GM23338 (cell line): ENCODE results near the gene ABCF2. TPM values are rescaled to one million over a fixed set of nuclear protein-coding genes. Genes with fewer than 3 reads are reported as not detected.

ENCODE experiments used
- EZH2 ChIP-seq: fragments of 200-600 bp; sonication (generic); IDR thresholded peaks from one replicate; pipeline ENCODE4 v1.8.0; 2017; ENCODE audit warnings: antibody characterized with exemption, mild to moderate bottlenecking, low read depth; ENCODE audit not compliant: unreplicated experiment
- NANOG ChIP-seq: IDR thresholded peaks from 2 replicates; pipeline ENCODE4 v1.6.1; 2016; ENCODE audit warnings: antibody characterized with exemption, borderline replicate concordance
- REST ChIP-seq: IDR thresholded peaks from one replicate; pipeline ENCODE4 v1.6.1; 2018; ENCODE audit warnings: antibody characterized with exemption; ENCODE audit not compliant: unreplicated experiment
- ZNF114 ChIP-seq: fragments of 250-450 bp; sonication (Bioruptor Pico); IDR thresholded peaks from 2 replicates; pipeline ENCODE4 v1.5.0; 2020; ENCODE audit warnings: mild to moderate bottlenecking, moderate library complexity
- polyA plus RNA-seq: library from polyadenylated mRNA; unstranded; fragments of >200 nt; fragmentation: Nextera tagmentation; extraction: Ambion mirVana; gene quantifications from 2 replicates; pipeline ENCODE4 v1.2.1, GENCODE V29; 2016
- total RNA-seq: library from RNA; depleted of rRNA; stranded (reverse); fragments of >200 nt; shearing (Covaris generic); gene quantifications from 2 replicates; pipeline ENCODE4 v1.2.3, GENCODE V29; 2014
- TF ChIP-seq, protein P1 (sequence below): fragments of 250-450 bp; sonication (Bioruptor Pico); IDR thresholded peaks from 2 replicates; pipeline ENCODE4 v1.5.0; 2020; ENCODE audit warnings: mild to moderate bottlenecking, moderate library complexity

ABCF2 gene
- total and polyA plus RNA-seq, 2 experiments from 2014 or later, result 18.7 to 58.7 TPM

DNA sequence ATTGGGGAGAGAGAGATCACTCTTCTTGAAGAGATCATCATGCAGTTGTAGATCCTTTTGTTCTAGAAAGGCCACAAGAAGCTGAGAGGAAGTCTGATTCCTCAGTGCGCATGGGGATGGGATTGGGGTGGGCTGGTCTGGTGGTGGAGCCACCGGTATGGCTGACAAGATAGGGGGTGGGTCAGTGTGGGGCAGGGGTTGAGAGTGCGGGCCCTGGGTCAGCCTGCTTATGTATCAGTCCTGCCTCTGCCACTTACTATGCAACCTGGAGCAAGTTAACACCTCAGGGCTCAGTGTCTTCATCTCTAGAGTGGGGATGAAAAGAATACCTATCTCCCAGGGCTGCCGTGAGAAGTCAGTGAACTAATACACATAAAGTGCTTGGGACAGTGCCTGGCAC is 13.5 kb upstream of the ABCF2 start (continued):
- TF ChIP-seq, protein P1, sequence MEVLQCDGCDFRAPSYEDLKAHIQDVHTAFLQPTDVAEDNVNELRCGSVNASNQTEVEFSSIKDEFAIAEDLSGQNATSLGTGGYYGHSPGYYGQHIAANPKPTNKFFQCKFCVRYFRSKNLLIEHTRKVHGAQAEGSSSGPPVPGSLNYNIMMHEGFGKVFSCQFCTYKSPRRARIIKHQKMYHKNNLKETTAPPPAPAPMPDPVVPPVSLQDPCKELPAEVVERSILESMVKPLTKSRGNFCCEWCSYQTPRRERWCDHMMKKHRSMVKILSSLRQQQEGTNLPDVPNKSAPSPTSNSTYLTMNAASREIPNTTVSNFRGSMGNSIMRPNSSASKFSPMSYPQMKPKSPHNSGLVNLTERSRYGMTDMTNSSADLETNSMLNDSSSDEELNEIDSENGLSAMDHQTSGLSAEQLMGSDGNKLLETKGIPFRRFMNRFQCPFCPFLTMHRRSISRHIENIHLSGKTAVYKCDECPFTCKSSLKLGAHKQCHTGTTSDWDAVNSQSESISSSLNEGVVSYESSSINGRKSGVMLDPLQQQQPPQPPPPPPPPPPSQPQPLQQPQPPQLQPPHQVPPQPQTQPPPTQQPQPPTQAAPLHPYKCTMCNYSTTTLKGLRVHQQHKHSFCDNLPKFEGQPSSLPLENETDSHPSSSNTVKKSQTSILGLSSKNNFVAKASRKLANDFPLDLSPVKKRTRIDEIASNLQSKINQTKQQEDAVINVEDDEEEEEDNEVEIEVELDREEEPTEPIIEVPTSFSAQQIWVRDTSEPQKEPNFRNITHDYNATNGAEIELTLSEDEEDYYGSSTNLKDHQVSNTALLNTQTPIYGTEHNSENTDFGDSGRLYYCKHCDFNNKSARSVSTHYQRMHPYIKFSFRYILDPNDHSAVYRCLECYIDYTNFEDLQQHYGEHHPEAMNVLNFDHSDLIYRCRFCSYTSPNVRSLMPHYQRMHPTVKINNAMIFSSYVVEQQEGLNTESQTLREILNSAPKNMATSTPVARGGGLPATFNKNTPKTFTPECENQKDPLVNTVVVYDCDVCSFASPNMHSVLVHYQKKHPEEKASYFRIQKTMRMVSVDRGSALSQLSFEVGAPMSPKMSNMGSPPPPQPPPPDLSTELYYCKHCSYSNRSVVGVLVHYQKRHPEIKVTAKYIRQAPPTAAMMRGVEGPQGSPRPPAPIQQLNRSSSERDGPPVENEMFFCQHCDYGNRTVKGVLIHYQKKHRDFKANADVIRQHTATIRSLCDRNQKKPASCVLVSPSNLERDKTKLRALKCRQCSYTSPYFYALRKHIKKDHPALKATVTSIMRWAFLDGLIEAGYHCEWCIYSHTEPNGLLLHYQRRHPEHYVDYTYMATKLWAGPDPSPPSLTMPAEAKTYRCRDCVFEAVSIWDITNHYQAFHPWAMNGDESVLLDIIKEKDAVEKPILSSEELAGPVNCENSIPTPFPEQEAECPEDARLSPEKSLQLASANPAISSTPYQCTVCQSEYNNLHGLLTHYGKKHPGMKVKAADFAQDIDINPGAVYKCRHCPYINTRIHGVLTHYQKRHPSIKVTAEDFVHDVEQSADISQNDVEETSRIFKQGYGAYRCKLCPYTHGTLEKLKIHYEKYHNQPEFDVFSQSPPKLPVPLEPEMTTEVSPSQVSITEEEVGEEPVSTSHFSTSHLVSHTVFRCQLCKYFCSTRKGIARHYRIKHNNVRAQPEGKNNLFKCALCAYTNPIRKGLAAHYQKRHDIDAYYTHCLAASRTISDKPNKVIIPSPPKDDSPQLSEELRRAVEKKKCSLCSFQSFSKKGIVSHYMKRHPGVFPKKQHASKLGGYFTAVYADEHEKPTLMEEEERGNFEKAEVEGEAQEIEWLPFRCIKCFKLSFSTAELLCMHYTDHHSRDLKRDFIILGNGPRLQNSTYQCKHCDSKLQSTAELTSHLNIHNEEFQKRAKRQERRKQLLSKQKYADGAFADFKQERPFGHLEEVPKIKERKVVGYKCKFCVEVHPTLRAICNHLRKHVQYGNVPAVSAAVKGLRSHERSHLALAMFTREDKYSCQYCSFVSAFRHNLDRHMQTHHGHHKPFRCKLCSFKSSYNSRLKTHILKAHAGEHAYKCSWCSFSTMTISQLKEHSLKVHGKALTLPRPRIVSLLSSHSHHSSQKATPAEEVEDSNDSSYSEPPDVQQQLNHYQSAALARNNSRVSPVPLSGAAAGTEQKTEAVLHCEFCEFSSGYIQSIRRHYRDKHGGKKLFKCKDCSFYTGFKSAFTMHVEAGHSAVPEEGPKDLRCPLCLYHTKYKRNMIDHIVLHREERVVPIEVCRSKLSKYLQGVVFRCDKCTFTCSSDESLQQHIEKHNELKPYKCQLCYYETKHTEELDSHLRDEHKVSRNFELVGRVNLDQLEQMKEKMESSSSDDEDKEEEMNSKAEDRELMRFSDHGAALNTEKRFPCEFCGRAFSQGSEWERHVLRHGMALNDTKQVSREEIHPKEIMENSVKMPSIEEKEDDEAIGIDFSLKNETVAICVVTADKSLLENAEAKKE, result no peak
- TF ChIP-seq EZH2 (no peak), REST (no peak), ZNF114 (CRISPR knock-in tag) (no peak), NANOG (no peak)
